ENCODE results near the gene UBTF.

Gene UBTF

GRCh38 chr17:44219616-44220212 lies at the start of gene UBTF:
Gene UBTF, minus strand, starts transcription at chr17:44219675. Its CDS starts 1,446 bp downstream, at chr17:44218229.
- TF ChIP-seq JUND (IDR thresholded peaks at IDR 0.05; ENCODE audit: low read depth) = no peak
- in situ Hi-C loops (cut with HindIII; ENCODE audit: low pct_unique_long_range_greater_than_20kb, low sequenced_read_pairs) = no loop called here
- DNase-seq (ENCODE audit: low read depth in 1 of 2, low spot score in 1 of 2) = peak in 1 of 2 experiments; percentile 80

GRCh38 chr17:44268709-44269534 lies 49.4 kb upstream of the UBTF start:
- peak in 1 of 2 experiments; percentile 9 for DNase-seq (ENCODE audit: low read depth in 1 of 2, low spot score in 1 of 2)
- in situ Hi-C loops (cut with HindIII; ENCODE audit: low pct_unique_long_range_greater_than_20kb, low sequenced_read_pairs) = no loop called here

GRCh38 chr17:44267818-44268490 lies 48.5 kb upstream of the UBTF start, which contains the start of gene SLC4A1:
Gene SLC4A1, minus strand, starts transcription at chr17:44268135. Its CDS starts 5,269 bp downstream, at chr17:44262866.
- no peak for DNase-seq (ENCODE audit: low read depth in 1 of 2, low spot score in 1 of 2)
- in situ Hi-C loops (cut with HindIII; ENCODE audit: low pct_unique_long_range_greater_than_20kb, low sequenced_read_pairs) = no loop called here
- TF ChIP-seq JUND (IDR thresholded peaks at IDR 0.05; ENCODE audit: low read depth) = no peak

More at GRCh38 chr17:44268709-44269534, 49.4 kb upstream of the UBTF start:
- TF ChIP-seq JUND (IDR thresholded peaks at IDR 0.05; ENCODE audit: low read depth) = no peak

GRCh38 chr17:44267165-44267455 lies 47.6 kb upstream of the UBTF start:
- in situ Hi-C loops (cut with HindIII; ENCODE audit: low pct_unique_long_range_greater_than_20kb, low sequenced_read_pairs) = no loop called here
- TF ChIP-seq JUND (IDR thresholded peaks at IDR 0.05; ENCODE audit: low read depth) = no peak
- DNase-seq (ENCODE audit: low read depth in 1 of 2, low spot score in 1 of 2) = no peak

- in situ Hi-C loops (cut with HindIII; ENCODE audit: low pct_unique_long_range_greater_than_20kb, low sequenced_read_pairs) = no loop called here
- DNase-seq (ENCODE audit: low read depth in 1 of 2, low spot score in 1 of 2) = peak in 1 of 2 experiments; percentile 20
- TF ChIP-seq JUND (IDR thresholded peaks at IDR 0.05; ENCODE audit: low read depth) = no peak
Measured at GRCh38 chr17:44266402-44267164, 47.1 kb upstream of the UBTF start.

- in situ Hi-C loops (cut with HindIII; ENCODE audit: low pct_unique_long_range_greater_than_20kb, low sequenced_read_pairs) = no loop called here
- no peak for TF ChIP-seq JUND (IDR thresholded peaks at IDR 0.05; ENCODE audit: low read depth)
Measured at GRCh38 chr17:44263345-44263902, 43.9 kb upstream of the UBTF start.

GRCh38 chr17:44262654-44263225 lies 43.3 kb upstream of the UBTF start:
- TF ChIP-seq JUND (IDR thresholded peaks at IDR 0.05; ENCODE audit: low read depth) = no peak
- in situ Hi-C loops (cut with HindIII; ENCODE audit: low pct_unique_long_range_greater_than_20kb, low sequenced_read_pairs) = no loop called here
- no peak for DNase-seq (ENCODE audit: low read depth in 1 of 2, low spot score in 1 of 2)

More at GRCh38 chr17:44263345-44263902, 43.9 kb upstream of the UBTF start:
- DNase-seq (ENCODE audit: low read depth in 1 of 2, low spot score in 1 of 2) = no peak

- no peak for DNase-seq (ENCODE audit: low read depth in 1 of 2, low spot score in 1 of 2)
- in situ Hi-C loops (cut with HindIII; ENCODE audit: low pct_unique_long_range_greater_than_20kb, low sequenced_read_pairs) = no loop called here
- no peak for TF ChIP-seq JUND (IDR thresholded peaks at IDR 0.05; ENCODE audit: low read depth)
Measured at GRCh38 chr17:44260296-44260695, 40.8 kb upstream of the UBTF start.

GRCh38 chr17:44258811-44259351 lies 39.4 kb upstream of the UBTF start:
- DNase-seq (ENCODE audit: low read depth in 1 of 2, low spot score in 1 of 2) = no peak
- TF ChIP-seq JUND (IDR thresholded peaks at IDR 0.05; ENCODE audit: low read depth) = no peak
- in situ Hi-C loops (cut with HindIII; ENCODE audit: low pct_unique_long_range_greater_than_20kb, low sequenced_read_pairs) = no loop called here

- in situ Hi-C loops (cut with HindIII; ENCODE audit: low pct_unique_long_range_greater_than_20kb, low sequenced_read_pairs) = no loop called here
- no peak for DNase-seq (ENCODE audit: low read depth in 1 of 2, low spot score in 1 of 2)
- TF ChIP-seq JUND (IDR thresholded peaks at IDR 0.05; ENCODE audit: low read depth) = no peak
Measured at GRCh38 chr17:44257815-44258760, 38.6 kb upstream of the UBTF start.

- in situ Hi-C loops (cut with HindIII; ENCODE audit: low pct_unique_long_range_greater_than_20kb, low sequenced_read_pairs) = no loop called here
- TF ChIP-seq JUND (IDR thresholded peaks at IDR 0.05; ENCODE audit: low read depth) = no peak
- DNase-seq (ENCODE audit: low read depth in 1 of 2, low spot score in 1 of 2) = no peak
Measured at GRCh38 chr17:44256671-44257070, 37.2 kb upstream of the UBTF start.

Data from T47D (cell line).